ENCODE results near the gene TLCD3B.

Gene TLCD3B

GRCh38 chr16:29993903-29994599 is 37.0 kb downstream of the TLCD3B start:
- no peak for TF ChIP-seq EP300 (IDR thresholded peaks at IDR 0.05; ENCODE audit: borderline replicate concordance)
- no peak for TF ChIP-seq FOXM1 (IDR thresholded peaks at IDR 0.05; ENCODE audit: borderline replicate concordance, low read depth)
- TF ChIP-seq USF1 (IDR thresholded peaks at IDR 0.05): no peak
- no peak for TF ChIP-seq MAX (IDR thresholded peaks at IDR 0.05)
- TF ChIP-seq TEAD4 (IDR thresholded peaks at IDR 0.05): no peak
- TF ChIP-seq TAF1 (IDR thresholded peaks at IDR 0.05; ENCODE audit: low read depth): no peak
- TF ChIP-seq CEBPB (IDR thresholded peaks at IDR 0.05): no peak
- TF ChIP-seq CREB1 (IDR thresholded peaks at IDR 0.05; ENCODE audit: low read depth): no peak
- TF ChIP-seq RAD21 (IDR thresholded peaks at IDR 0.05; ENCODE audit: low read depth): no peak
- no peak for TF ChIP-seq NFIC (IDR thresholded peaks at IDR 0.05)
- no peak for TF ChIP-seq ZBTB7A (IDR thresholded peaks at IDR 0.05; ENCODE audit: low read depth)
- TF ChIP-seq TCF12 (IDR thresholded peaks at IDR 0.05; ENCODE audit: low read depth): no peak
- no peak for TF ChIP-seq REST (IDR thresholded peaks at IDR 0.05; ENCODE audit: low read depth)
- TF ChIP-seq YY1 (IDR thresholded peaks at IDR 0.05; ENCODE audit: low read depth): no peak
- no peak for TF ChIP-seq EGR1 (IDR thresholded peaks at IDR 0.05)

- no peak for TF ChIP-seq TAF1 (IDR thresholded peaks at IDR 0.05; ENCODE audit: low read depth)
- TF ChIP-seq REST (IDR thresholded peaks at IDR 0.05; ENCODE audit: low read depth): no peak
- no peak for TF ChIP-seq FOXM1 (IDR thresholded peaks at IDR 0.05; ENCODE audit: borderline replicate concordance, low read depth)
- no peak for TF ChIP-seq CEBPB (IDR thresholded peaks at IDR 0.05)
- no peak for TF ChIP-seq EGR1 (IDR thresholded peaks at IDR 0.05)
- no peak for TF ChIP-seq EP300 (IDR thresholded peaks at IDR 0.05; ENCODE audit: borderline replicate concordance)
- TF ChIP-seq ZBTB7A (IDR thresholded peaks at IDR 0.05; ENCODE audit: low read depth): no peak
- TF ChIP-seq YY1 (IDR thresholded peaks at IDR 0.05; ENCODE audit: low read depth): no peak
- no peak for TF ChIP-seq MAX (IDR thresholded peaks at IDR 0.05)
Measured at GRCh38 chr16:29993191-29993902, 37.7 kb downstream of the TLCD3B start.

- no peak for TF ChIP-seq NFIC (IDR thresholded peaks at IDR 0.05)
- TF ChIP-seq TAF1 (IDR thresholded peaks at IDR 0.05; ENCODE audit: low read depth): no peak
- TF ChIP-seq EP300 (IDR thresholded peaks at IDR 0.05; ENCODE audit: borderline replicate concordance): no peak
- no peak for TF ChIP-seq ZBTB7A (IDR thresholded peaks at IDR 0.05; ENCODE audit: low read depth)
- TF ChIP-seq TEAD4 (IDR thresholded peaks at IDR 0.05): no peak
- TF ChIP-seq MAX (IDR thresholded peaks at IDR 0.05): no peak
- no peak for TF ChIP-seq CREB1 (IDR thresholded peaks at IDR 0.05; ENCODE audit: low read depth)
- no peak for TF ChIP-seq RAD21 (IDR thresholded peaks at IDR 0.05; ENCODE audit: low read depth)
- no peak for TF ChIP-seq YY1 (IDR thresholded peaks at IDR 0.05; ENCODE audit: low read depth)
- no peak for TF ChIP-seq REST (IDR thresholded peaks at IDR 0.05; ENCODE audit: low read depth)
- TF ChIP-seq CEBPB (IDR thresholded peaks at IDR 0.05): no peak
- TF ChIP-seq USF1 (IDR thresholded peaks at IDR 0.05): no peak
- TF ChIP-seq TCF12 (IDR thresholded peaks at IDR 0.05; ENCODE audit: low read depth): no peak
- no peak for TF ChIP-seq FOXM1 (IDR thresholded peaks at IDR 0.05; ENCODE audit: borderline replicate concordance, low read depth)
- no peak for TF ChIP-seq EGR1 (IDR thresholded peaks at IDR 0.05)
Measured at GRCh38 chr16:29992344-29992967, 38.6 kb downstream of the TLCD3B start.
